Measurements from ENCODE around the gene EFCAB7. TPM values are rescaled to one million over a fixed set of nuclear protein-coding genes. Genes with fewer than 3 reads are reported as not detected.
A peak's percentile ranks its signal among the peaks of the same experiment; 100 is the strongest.

The EFCAB7 gene
- total RNA-seq, 1 donor from 2014 or later: 3.8 TPM

DNA sequence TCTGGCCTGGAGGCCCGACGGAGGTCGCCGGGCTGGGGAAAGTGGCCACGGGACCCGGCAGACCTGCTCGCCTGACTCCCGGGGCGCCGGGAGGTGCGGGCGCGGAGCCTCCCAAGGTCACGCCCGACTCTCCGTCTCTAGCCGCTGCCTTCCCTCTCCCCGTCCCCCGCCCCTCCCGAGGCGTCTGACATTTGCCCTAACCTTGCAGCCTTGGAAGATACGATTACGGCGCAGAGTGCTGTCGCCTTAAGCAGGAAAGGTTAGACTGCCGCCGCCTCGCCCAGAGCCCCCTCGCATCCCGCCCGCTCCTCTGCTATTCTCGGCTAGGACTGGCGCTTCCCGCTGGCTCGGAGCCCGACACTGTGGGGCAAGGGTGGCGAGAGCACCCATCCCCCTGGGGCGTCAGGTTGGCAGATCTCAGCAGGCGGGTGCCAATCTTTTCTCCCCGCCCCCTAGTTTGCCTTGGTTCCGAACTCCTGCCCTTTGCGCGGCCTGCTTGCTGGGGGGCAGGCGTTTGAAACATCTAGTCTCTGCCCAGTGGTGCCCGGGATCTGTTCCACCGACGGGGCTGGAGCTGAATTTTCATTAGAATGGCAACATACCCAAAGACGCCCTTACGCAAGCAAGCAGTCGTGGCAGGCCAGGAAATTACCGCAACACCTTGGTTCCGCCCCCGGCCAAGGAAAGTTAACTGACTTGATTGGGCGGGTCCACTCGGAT lies 70.7 kb downstream of the EFCAB7 start:
- peak overlapping the region; percentile 92 for H3K4me3 Mint-ChIP-seq (ENCODE audit: unreplicated experiment)
- peaks cover 34% of the 10 kb centered on the region for H3K4me1 Mint-ChIP-seq (ENCODE audit: low read depth)
- peak overlapping the region; percentile 82 for H3K27ac Mint-ChIP-seq (ENCODE audit: unreplicated experiment)
- TF ChIP-seq CTCF (IDR thresholded peaks at IDR 0.05): no peak
- H3K9me3 Mint-ChIP-seq (ENCODE audit: low read depth): no peaks in the 10 kb centered on the region
- H3K36me3 Mint-ChIP-seq (ENCODE audit: low read depth): no peaks in the 10 kb centered on the region
- no peak for DNase-seq (ENCODE audit: low spot score)
- H3K27me3 Mint-ChIP-seq (ENCODE audit: low read depth): no peaks in the 10 kb centered on the region

DNA sequence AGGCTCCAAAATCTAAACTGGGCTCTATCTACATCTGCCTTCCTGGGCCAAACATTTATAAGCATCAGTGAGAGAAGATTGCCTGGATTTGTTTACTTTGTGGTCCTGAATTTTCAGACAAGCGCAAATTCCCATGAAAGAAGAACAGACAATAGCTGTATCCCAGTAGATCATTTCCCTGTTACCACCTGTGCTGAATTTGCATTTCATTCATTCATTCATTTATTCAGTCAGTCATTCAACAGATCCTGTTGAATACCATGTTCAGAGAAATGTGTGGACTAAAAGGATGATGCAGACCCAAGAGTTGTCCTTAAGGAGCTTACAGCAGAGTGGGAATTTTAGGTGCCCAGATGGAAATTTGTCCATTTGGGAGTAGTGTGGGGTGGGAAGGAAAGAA lies 72.1 kb downstream of the EFCAB7 start:
- no peak for TF ChIP-seq CTCF (IDR thresholded peaks at IDR 0.05)
- Mint-ChIP-seq H3K9me3 (ENCODE audit: low read depth) (no peaks in the 10 kb centered on the region), H3K4me3 (ENCODE audit: unreplicated experiment) (no peak overlapping the region), H3K4me1 (ENCODE audit: low read depth) (peaks cover 27% of the 10 kb centered on the region), H3K27me3 (ENCODE audit: low read depth) (no peaks in the 10 kb centered on the region), H3K27ac (ENCODE audit: unreplicated experiment) (no peak overlapping the region), H3K36me3 (ENCODE audit: low read depth) (peaks cover 3% of the 10 kb centered on the region)
- no peak for DNase-seq (ENCODE audit: low spot score)

DNA sequence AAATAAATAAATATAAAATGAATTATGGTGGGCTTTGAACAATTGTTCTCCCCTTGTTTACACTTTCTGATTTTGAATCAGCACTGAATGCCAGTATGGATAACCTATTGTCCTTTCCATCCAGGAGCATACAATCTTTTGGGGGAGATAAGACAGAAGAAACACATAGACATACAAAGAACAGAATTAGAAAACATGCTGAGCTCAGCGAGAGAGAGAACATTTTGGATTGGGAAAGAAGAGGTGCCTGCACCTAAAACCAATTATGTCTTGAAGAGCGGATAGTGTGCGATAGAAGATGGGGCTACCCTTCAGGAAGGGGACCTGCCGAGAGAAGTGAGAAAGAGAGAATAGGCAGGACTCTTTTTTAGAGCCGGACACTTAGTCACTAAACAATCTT lies 76.5 kb downstream of the EFCAB7 start:
- H3K4me3 Mint-ChIP-seq (ENCODE audit: unreplicated experiment): no peak overlapping the region
- peak overlapping the region; percentile 20 for H3K27ac Mint-ChIP-seq (ENCODE audit: unreplicated experiment)
- H3K36me3 Mint-ChIP-seq (ENCODE audit: low read depth): peaks cover 7% of the 10 kb centered on the region
- peaks cover 33% of the 10 kb centered on the region for H3K4me1 Mint-ChIP-seq (ENCODE audit: low read depth)
- H3K27me3 Mint-ChIP-seq (ENCODE audit: low read depth): no peaks in the 10 kb centered on the region
- no peaks in the 10 kb centered on the region for H3K9me3 Mint-ChIP-seq (ENCODE audit: low read depth)
- TF ChIP-seq CTCF (IDR thresholded peaks at IDR 0.05): no peak
- DNase-seq (ENCODE audit: low spot score): no peak

- no peak for DNase-seq (ENCODE audit: low spot score)
- Mint-ChIP-seq H3K27me3 (ENCODE audit: low read depth) (no peaks in the 10 kb centered on the region), H3K36me3 (ENCODE audit: low read depth) (peaks cover 7% of the 10 kb centered on the region), H3K4me3 (ENCODE audit: unreplicated experiment) (no peak overlapping the region), H3K4me1 (ENCODE audit: low read depth) (peaks cover 30% of the 10 kb centered on the region), H3K27ac (ENCODE audit: unreplicated experiment) (no peak overlapping the region), H3K9me3 (ENCODE audit: low read depth) (no peaks in the 10 kb centered on the region)
- no peak for TF ChIP-seq CTCF (IDR thresholded peaks at IDR 0.05)
These were observed 76.9 kb downstream of the EFCAB7 start for GRCh38 chr1:63600248-63600647.

DNA sequence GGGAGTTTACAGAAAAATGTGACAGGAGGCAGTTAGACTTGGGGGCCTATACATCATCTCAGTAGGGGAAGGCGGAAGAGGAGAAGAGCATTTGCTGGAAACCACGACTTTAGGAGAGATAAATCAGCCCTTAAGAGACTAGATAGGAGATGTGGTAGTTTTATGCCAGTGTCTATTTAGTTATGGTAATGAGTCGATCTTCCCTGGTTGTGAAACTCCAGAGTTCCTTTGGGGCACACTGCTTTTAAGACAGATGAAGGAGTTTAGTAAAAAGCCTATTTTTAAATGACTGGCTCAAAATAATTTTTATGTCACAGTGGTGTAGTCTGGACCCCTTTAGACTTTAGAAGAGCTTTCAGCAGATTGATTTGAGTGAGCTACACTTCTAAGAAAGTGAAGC lies 77.7 kb downstream of the EFCAB7 start:
- H3K4me3 Mint-ChIP-seq (ENCODE audit: unreplicated experiment): no peak overlapping the region
- DNase-seq (ENCODE audit: low spot score): no peak
- no peak for TF ChIP-seq CTCF (IDR thresholded peaks at IDR 0.05)
- H3K27me3 Mint-ChIP-seq (ENCODE audit: low read depth): no peaks in the 10 kb centered on the region
- no peaks in the 10 kb centered on the region for H3K9me3 Mint-ChIP-seq (ENCODE audit: low read depth)
- H3K36me3 Mint-ChIP-seq (ENCODE audit: low read depth): peaks cover 7% of the 10 kb centered on the region
- H3K4me1 Mint-ChIP-seq (ENCODE audit: low read depth): peaks cover 22% of the 10 kb centered on the region
- H3K27ac Mint-ChIP-seq (ENCODE audit: unreplicated experiment): no peak overlapping the region

Measured in chondrocyte (in vitro differentiated cells).